Psoas muscle (tissue), 8 donors: Measurements from ENCODE around the gene ANKRD11. TPM values are rescaled to one million over a fixed set of nuclear protein-coding genes. Genes with fewer than 3 reads are reported as not detected.
A peak's percentile ranks its signal among the peaks of the same experiment; 100 is the strongest.

ENCODE experiments used
- ATAC-seq, 4 donors: fragments of 200-7000 bp; cut with Tn5 transposase; one replicate each; pipeline ENCODE4 v1.9.1; 2020; ENCODE audit warnings: moderate library complexity in 3 of 4, mild to moderate bottlenecking in 2 of 4
- DNase-seq, 2 donors: peaks; one replicate each; pipeline ENCODE4 v3.0.0-alpha.2; 2020
- H3K27ac ChIP-seq: fragments of 200-600 bp; one replicate; pipeline ENCODE4 v1.8.0; 2022
- H3K27me3 ChIP-seq, 3 donors: fragments of 200-600 bp in 1 of 3; one replicate each; pipeline versions ENCODE4 v1.6.1 to v1.8.0; 2013 to 2022; ENCODE audit warnings: low read length in 2 of 3, mild to moderate bottlenecking in 2 of 3, moderate library complexity in 1 of 3; ENCODE audit not compliant: insufficient read depth in 3 of 3
- H3K36me3 ChIP-seq, 2 donors: fragments of 200-600 bp in 1 of 2; one replicate each; pipeline versions ENCODE4 v1.6.1 to v1.8.0; 2013 to 2022; ENCODE audit warnings: low read depth in 1 of 2, mild to moderate bottlenecking in 1 of 2, moderate library complexity in 1 of 2; ENCODE audit not compliant: insufficient read depth in 1 of 2
- H3K4me1 ChIP-seq: fragments of 200-600 bp; one replicate; pipeline ENCODE4 v1.8.0; 2022
- H3K4me3 ChIP-seq: fragments of 200-600 bp; one replicate; pipeline ENCODE4 v1.8.0; 2022; ENCODE audit warnings: mild to moderate bottlenecking
- H3K9me3 ChIP-seq: fragments of 200-600 bp; one replicate; pipeline ENCODE4 v1.8.0; 2022
- CTCF ChIP-seq: fragments of 200-600 bp; IDR thresholded peaks from one replicate; pipeline ENCODE4 v1.8.0; 2022; ENCODE audit warnings: antibody characterized with exemption
- WGBS, 3 donors: extraction: QIAGEN DNeasy Blood & Tissue Kit; methylation state at CpG; one replicate each; pipeline versions ENCODE4 v1.1.6 to v1.1.7; 2013; 5-methylcytosine and 5-hydroxymethylcytosine counted together
- intact Hi-C, 2 donors: fragments of 100-400 bp; cut with DNase I; formaldehyde crosslinking; loops; one replicate each; pipeline versions ENCODE4 v1.11.0 to v1.14.2; 2022
- polyA plus RNA-seq, 3 donors: library from polyadenylated mRNA; stranded (reverse); fragments of 200-250 nt; gene quantifications; one replicate each; pipeline ENCODE4 v1.2.3, GENCODE V29; 2013
- total RNA-seq, 4 donors: library from RNA; stranded (reverse); fragmentation: NEBNext Ultra II Directional in 2 of 4; extraction: Animal tissue kit (Norgen Biotek cat#: 25700) in 2 of 4; gene quantifications; one replicate each; pipeline versions ENCODE4 v1.2.1 to v1.2.4, GENCODE V29; 2021 to 2023
- donor health status: healthy with polysubstance abuse.
- donor health status: DM: no; HTN: no; CAD: no; lungs with moderate emphysema.
- donor health status: Bipolar disorder and iron deficiency.
- donor health status: healthy.
- donor health status: DM: yes; HTN: yes; CAD: no.
- donor health status: DM: no; HTN: no; CAD: no.
- donor health status: DM: no; HTN: no; CAD: no.
- donor health status: DM: yes; HTN: yes; CAD: no.

Gene ANKRD11
- total and polyA plus RNA-seq, 7 donors = 22.3 to 72.8 (median 57.2) TPM

GRCh38 chr16:89519881-89520280 is 29.5 kb upstream of the ANKRD11 start:
- Histone ChIP-seq H3K9me3 (no peaks in the 10 kb centered on the region), H3K4me3 (no peak overlapping the region), H3K4me1 (no peaks in the 10 kb centered on the region), H3K27me3 (no peaks in the 10 kb centered on the region), H3K27ac (no peak overlapping the region), H3K36me3 (peaks cover 0 to 97% of the 10 kb centered on the region in 2 donors)
- no peak for TF ChIP-seq CTCF
- ATAC-seq (peak in 1 of 4 donors; percentile 23), DNase-seq (no peak)
- intact Hi-C loops = no loop called here
- WGBS, 3 donors = 70 to 87% (median 84%) methylated on average over 14 to 15 of the region's 15 CpGs

- WGBS, 3 donors = 53 to 70% (median 58%) methylated on average over 9 of the region's 9 CpGs
- Histone ChIP-seq H3K27ac (no peak overlapping the region), H3K36me3 (peaks cover 4 to 98% of the 10 kb centered on the region in 2 donors), H3K4me3 (no peak overlapping the region), H3K9me3 (no peaks in the 10 kb centered on the region), H3K27me3 (no peaks in the 10 kb centered on the region), H3K4me1 (no peaks in the 10 kb centered on the region)
- ATAC-seq = no peak
- intact Hi-C loops = no loop called here
- TF ChIP-seq CTCF = no peak
- no peak for DNase-seq
These were observed 26.8 kb upstream of the ANKRD11 start for GRCh38 chr16:89517128-89517527.

- no peaks in the 10 kb centered on the region for H3K9me3 ChIP-seq
- no peak for TF ChIP-seq CTCF
- no peak overlapping the region for H3K4me3 ChIP-seq
- no peaks in the 10 kb centered on the region for H3K27me3 ChIP-seq
- H3K4me1 ChIP-seq = peaks cover 15% of the 10 kb centered on the region
- WGBS, 3 donors = 92 to 94% (median 94%) methylated on average over 9 of the region's 9 CpGs
- ATAC-seq (no peak), DNase-seq (no peak)
- peaks cover 5 to 71% of the 10 kb centered on the region in 2 donors for H3K36me3 ChIP-seq
- intact Hi-C loops = no loop called here
- no peak overlapping the region for H3K27ac ChIP-seq
These were observed 22.1 kb upstream of the ANKRD11 start for GRCh38 chr16:89512453-89512852.

- Histone ChIP-seq H3K27me3 (no peaks in the 10 kb centered on the region), H3K27ac (no peak overlapping the region), H3K4me3 (no peak overlapping the region), H3K4me1 (peaks cover 18% of the 10 kb centered on the region), H3K9me3 (no peaks in the 10 kb centered on the region), H3K36me3 (peaks cover 5 to 60% of the 10 kb centered on the region in 2 donors)
- intact Hi-C loops = no loop called here
- TF ChIP-seq CTCF = no peak
- ATAC-seq (no peak), DNase-seq (no peak)
- 72 to 82% (median 75%) methylated on average over 8 of the region's 8 CpGs for WGBS, 3 donors
These were observed 21.0 kb upstream of the ANKRD11 start for GRCh38 chr16:89511374-89511773.

GRCh38 chr16:89510526-89510925 is 20.2 kb upstream of the ANKRD11 start:
- DNase-seq (no peak), ATAC-seq (no peak)
- no peak for TF ChIP-seq CTCF
- intact Hi-C loops = no loop called here
- Histone ChIP-seq H3K4me3 (no peak overlapping the region), H3K36me3 (peaks cover 5 to 52% of the 10 kb centered on the region in 2 donors), H3K27ac (no peak overlapping the region), H3K27me3 (no peaks in the 10 kb centered on the region), H3K4me1 (peaks cover 23% of the 10 kb centered on the region), H3K9me3 (no peaks in the 10 kb centered on the region)
- WGBS, 3 donors = 88 to 97% (median 90%) methylated on average over 9 of the region's 9 CpGs
